Thyroid gland (tissue), 4 donors: ENCODE data around the gene DIPK2A.

Experiments used
- CTCF ChIP-seq, 6 experiments: fragments of 200-600 bp in 3 of 6; fragments of 450-650 bp in 3 of 6; sonication (generic) in 3 of 6; IDR thresholded peaks; one replicate each; pipeline ENCODE4 v1.5.1; 2016 to 2019; ENCODE audit warnings: antibody characterized with exemption in 6 of 6, mild to moderate bottlenecking in 2 of 6, inconsistent platforms in 1 of 6, moderate library complexity in 1 of 6
- POLR2A ChIP-seq, 2 donors: fragments of 450-650 bp; IDR thresholded peaks; one replicate each; pipeline ENCODE4 v1.6.1; 2017; ENCODE audit warnings: antibody characterized with exemption in 2 of 2, mild to moderate bottlenecking in 2 of 2, moderate library complexity in 1 of 2

GRCh38 chr3:143956838-143957237, 14.8 kb upstream of the DIPK2A start:
- TF ChIP-seq CTCF (IDR thresholded peaks at IDR 0.05) (no peak), POLR2A (IDR thresholded peaks at IDR 0.05) (no peak)
